Testis (tissue), 2 donors: ENCODE data around the gene RABGAP1L.

Experiments
- CTCF ChIP-seq, 3 experiments: fragments of 450-650 bp in 2 of 3; fragments of 200-600 bp in 1 of 3; sonication (generic) in 1 of 3; IDR thresholded peaks; one replicate each; pipeline ENCODE4 v1.5.1; 2016 to 2019; ENCODE audit warnings: antibody characterized with exemption in 3 of 3, mild to moderate bottlenecking in 2 of 3, moderate library complexity in 1 of 3
- POLR2A ChIP-seq: fragments of 450-650 bp; IDR thresholded peaks from one replicate; pipeline ENCODE4 v1.6.1; 2017; ENCODE audit warnings: antibody characterized with exemption, mild to moderate bottlenecking, moderate library complexity

GRCh38 chr1:174352883-174353608, 193.7 kb downstream of the RABGAP1L start:
- no peak for TF ChIP-seq CTCF (IDR thresholded peaks at IDR 0.05)
- TF ChIP-seq POLR2A = no peak
